HepG2 (cell line): Measurements from ENCODE around the gene FAM83C. TPM values are rescaled to one million over a fixed set of nuclear protein-coding genes. Genes with fewer than 3 reads are reported as not detected.
A peak's percentile ranks its signal among the peaks of the same experiment; 100 is the strongest.

ENCODE experiments used
- ARID4A ChIP-seq: sonication (generic); formaldehyde crosslinking; IDR thresholded peaks from 2 replicates; pipeline ENCODE4 v1.5.0; 2020; ENCODE audit warnings: mild to moderate bottlenecking, missing genetic modification reagents, borderline replicate concordance
- BHLHE40 ChIP-seq: IDR thresholded peaks from 2 replicates; pipeline ENCODE4 v1.6.1; 2011; ENCODE audit warnings: low read length, improper control_type of control experiment
- CHCHD3 ChIP-seq: sonication (generic); formaldehyde crosslinking; IDR thresholded peaks from 2 replicates; pipeline ENCODE4 v1.8.0; 2022; ENCODE audit warnings: mild to moderate bottlenecking, missing genetic modification reagents, moderate library complexity
- FOSL2 ChIP-seq: sonication (generic); formaldehyde crosslinking; IDR thresholded peaks from 2 replicates; pipeline ENCODE4 v1.4.0; 2020; ENCODE audit warnings: missing genetic modification reagents
- FOXJ3 ChIP-seq: sonication (generic); formaldehyde crosslinking; IDR thresholded peaks from 2 replicates; pipeline ENCODE4 v1.4.0; 2020; ENCODE audit warnings: missing genetic modification reagents, mild to moderate bottlenecking, borderline replicate concordance
- GABPB1 ChIP-seq: IDR thresholded peaks from 2 replicates; pipeline ENCODE4 v1.6.1; 2016; ENCODE audit warnings: mild to moderate bottlenecking, missing genetic modification reagents, moderate library complexity, missing compliant biosample characterization
- KLF12 ChIP-seq: sonication (generic); formaldehyde crosslinking; IDR thresholded peaks from 2 replicates; pipeline ENCODE4 v1.4.0; 2020; ENCODE audit warnings: missing genetic modification reagents, borderline replicate concordance
- NFKB2 ChIP-seq: sonication (generic); formaldehyde crosslinking; IDR thresholded peaks from 2 replicates; pipeline ENCODE4 v1.4.0; 2020; ENCODE audit warnings: missing genetic modification reagents, borderline replicate concordance
- PRDM10 ChIP-seq: sonication (generic); formaldehyde crosslinking; IDR thresholded peaks from 2 replicates; pipeline ENCODE4 v1.4.0; 2020; ENCODE audit warnings: low read depth, missing genetic modification reagents
- SCMH1 ChIP-seq: sonication (generic); formaldehyde crosslinking; IDR thresholded peaks from 2 replicates; pipeline ENCODE4 v1.9.0; 2021; ENCODE audit warnings: missing genetic modification reagents, mild to moderate bottlenecking, borderline replicate concordance
- TCF12 ChIP-seq, 2 experiments: fragments of 450-650 bp in 1 of 2; sonication (generic) in 1 of 2; formaldehyde crosslinking in 1 of 2; IDR thresholded peaks; 2 replicates each; pipeline versions ENCODE4 v1.6.1 to v1.8.0; 2017 to 2022; ENCODE audit warnings: antibody characterized with exemption in 1 of 2, mild to moderate bottlenecking in 1 of 2, missing genetic modification reagents in 1 of 2, moderate library complexity in 1 of 2
- ZBTB20 ChIP-seq: sonication (generic); formaldehyde crosslinking; IDR thresholded peaks from 2 replicates; pipeline ENCODE4 v1.8.1; 2023; ENCODE audit warnings: missing genetic modification reagents, low read depth, mild to moderate bottlenecking, borderline replicate concordance
- ZBTB33 ChIP-seq: sonication (generic); formaldehyde crosslinking; IDR thresholded peaks from 2 replicates; pipeline ENCODE4 v1.4.0; 2020; ENCODE audit warnings: missing genetic modification reagents
- ZFP1 ChIP-seq: IDR thresholded peaks from 2 replicates; pipeline ENCODE4 v1.6.1; 2016
- ZNF33B ChIP-seq: sonication (generic); formaldehyde crosslinking; IDR thresholded peaks from 2 replicates; pipeline ENCODE4 v1.5.1; 2020; ENCODE audit warnings: mild to moderate bottlenecking, missing genetic modification reagents
- ZSCAN5A ChIP-seq: sonication (generic); formaldehyde crosslinking; IDR thresholded peaks from 2 replicates; pipeline ENCODE4 v1.8.0; 2022; ENCODE audit warnings: mild to moderate bottlenecking, missing genetic modification reagents, borderline replicate concordance
- polyA plus RNA-seq, 8 experiments: library from polyadenylated mRNA; depleted of rRNA in 3 of 8; stranded (reverse) in 7 of 8; unstranded in 1 of 8; fragments of >200 nt; fragmentation: Illumina TruSeq in 4 of 8; extraction: Trizol in 4 of 8; gene quantifications; 2 replicates each; pipeline versions ENCODE4 v1.2.1 to v1.2.3, GENCODE V29; 2011 to 2016; ENCODE audit warnings: low read depth in 4 of 8, missing spikeins in 1 of 8, mixed read lengths in 1 of 8; ENCODE audit not compliant: insufficient read depth in 1 of 8
- total RNA-seq, 5 experiments: library from RNA; depleted of rRNA; stranded (reverse); fragments of >200 nt; fragmentation: Illumina TruSeq; extraction: Trizol; gene quantifications; 2 replicates each; pipeline ENCODE4 v1.2.3, GENCODE V29; 2016; ENCODE audit warnings: low read depth in 1 of 5

Gene FAM83C
- total and polyA plus RNA-seq, 2 of the 13 experiments (the other 11 are each of a cell fraction or from before 2014, with no cell fraction given) = 0.04 TPM; not detected in 1

- no peak for TF ChIP-seq PRDM10 (CRISPR knock-in tag)
- TF ChIP-seq SCMH1 (CRISPR knock-in tag) = no peak
- TF ChIP-seq ZBTB33 (CRISPR knock-in tag) = peak; percentile 70
- TF ChIP-seq ZFP1 (CRISPR knock-in tag) = no peak
- no peak for TF ChIP-seq KLF12 (CRISPR knock-in tag)
- no peak for TF ChIP-seq BHLHE40
- TF ChIP-seq NFKB2 (CRISPR knock-in tag) = peak; percentile 59; the same call in 1 of the 2 replicates
- 0 out of 2 replicates have a peak, but pooled peaks have one; percentile 41 for TF ChIP-seq CHCHD3 (CRISPR knock-in tag)
- TF ChIP-seq FOSL2 (CRISPR knock-in tag) = no peak
- no peak for TF ChIP-seq GABPB1 (CRISPR knock-in tag)
- TF ChIP-seq ZNF33B = no peak
- TF ChIP-seq FOXJ3 (CRISPR knock-in tag) = no peak
- TF ChIP-seq ZBTB20 (CRISPR knock-in tag) = no peak; the same call in 1 of the 2 replicates
- no peak for TF ChIP-seq TCF12 (IDR thresholded peaks at IDR 0.05)
- no peak for TF ChIP-seq TCF12 (CRISPR knock-in tag; IDR thresholded peaks at IDR 0.05)
- TF ChIP-seq ARID4A (CRISPR knock-in tag) = peak; percentile 53; the same call in 1 of the 2 replicates
- no peak for TF ChIP-seq ZSCAN5A
Observed at GRCh38 chr20:35293303-35294292, 1.4 kb upstream of the FAM83C start (continued).
